Natural killer cell (primary cell): Measurements from ENCODE around the gene CLCNKA. TPM values are rescaled to one million over a fixed set of nuclear protein-coding genes. Genes with fewer than 3 reads are reported as not detected.

ENCODE experiments used
- ATAC-seq, 3 donors: fragments of 150-1000 bp in 2 of 3; fragments of 200-7000 bp in 1 of 3; cut with Tn5 transposase; 1 replicate in 1 of 3; 2 replicates in 2 of 3; pipeline ENCODE4 v1.10.0; 2021; ENCODE audit warnings: mild to moderate bottlenecking in 2 of 3, moderate library complexity in 2 of 3
- DNase-seq, 2 donors: peaks; one replicate each; pipeline versions ENCODE4 v3.0.0 to v3.0.0-alpha.2; 2013 to 2021; ENCODE audit warnings: mixed read lengths in 1 of 2
- H3K27ac ChIP-seq: one replicate; pipeline ENCODE4 v1.5.1; 2013; ENCODE audit warnings: mild to moderate bottlenecking, low read length
- H3K27me3 ChIP-seq: one replicate; pipeline ENCODE4 v1.6.1; 2013; ENCODE audit warnings: low read length; ENCODE audit not compliant: control insufficient read depth, insufficient read depth
- H3K36me3 ChIP-seq: one replicate; pipeline ENCODE4 v1.6.1; 2013; ENCODE audit warnings: low read length; ENCODE audit not compliant: control insufficient read depth, insufficient read depth
- H3K4me1 ChIP-seq: one replicate; pipeline ENCODE4 v1.6.1; 2013; ENCODE audit warnings: low read length; ENCODE audit not compliant: control insufficient read depth, insufficient read depth
- H3K4me3 ChIP-seq: one replicate; pipeline ENCODE4 v1.5.1; 2013; ENCODE audit warnings: low read length
- H3K9me3 ChIP-seq: one replicate; pipeline ENCODE4 v1.6.1; 2013; ENCODE audit warnings: low read length; ENCODE audit not compliant: control insufficient read depth, insufficient read depth
- H3K27ac Mint-ChIP-seq, 2 donors: one replicate each; pipeline ENCODE4 v1.8.0; 2022; ENCODE audit warnings: mild to moderate bottlenecking in 2 of 2, mixed read lengths in 2 of 2, moderate library complexity in 1 of 2
- H3K27me3 Mint-ChIP-seq, 2 donors: one replicate each; pipeline ENCODE4 v1.8.0; 2022; ENCODE audit warnings: low read depth in 2 of 2, mixed read lengths in 2 of 2
- H3K36me3 Mint-ChIP-seq: one replicate; pipeline ENCODE4 v1.8.0; 2022; ENCODE audit warnings: mixed read lengths
- H3K4me1 Mint-ChIP-seq, 2 donors: one replicate each; pipeline ENCODE4 v1.8.0; 2022; ENCODE audit warnings: mixed read lengths in 2 of 2
- H3K4me3 Mint-ChIP-seq: one replicate; pipeline ENCODE4 v1.8.0; 2022; ENCODE audit warnings: mild to moderate bottlenecking, moderate library complexity, mixed read lengths
- H3K9me3 Mint-ChIP-seq, 2 donors: one replicate each; pipeline ENCODE4 v1.8.0; 2022; ENCODE audit warnings: mixed read lengths in 2 of 2
- WGBS: methylation state at CpG from one replicate; pipeline ENCODE4 v1.1.7; 2013; ENCODE audit warnings: missing lambda C conversion rate; ENCODE audit not compliant: insufficient coverage; 5-methylcytosine and 5-hydroxymethylcytosine counted together
- intact Hi-C: fragments of 100-400 bp; cut with micrococcal nuclease; formaldehyde crosslinking; loops from one replicate; pipeline ENCODE4 v1.14.2; 2022
- total RNA-seq, 4 donors: library from RNA; stranded (reverse); fragments of 120-200 nt in 1 of 4; gene quantifications; one replicate each; pipeline versions ENCODE4 v1.2.3 to v1.2.4, GENCODE V29; 2013 to 2022
- TF ChIP-seq, protein P1 (sequence below): fragments of 200-600 bp; IDR thresholded peaks from one replicate; pipeline ENCODE4 v1.8.0; 2022; ENCODE audit warnings: antibody characterized with exemption

CLCNKA gene
- total RNA-seq, 3 donors from 2014 or later (not counting 1 experiment from before 2014, with no cell fraction given) = 0.16 to 0.33 TPM; not detected in 1

DNA sequence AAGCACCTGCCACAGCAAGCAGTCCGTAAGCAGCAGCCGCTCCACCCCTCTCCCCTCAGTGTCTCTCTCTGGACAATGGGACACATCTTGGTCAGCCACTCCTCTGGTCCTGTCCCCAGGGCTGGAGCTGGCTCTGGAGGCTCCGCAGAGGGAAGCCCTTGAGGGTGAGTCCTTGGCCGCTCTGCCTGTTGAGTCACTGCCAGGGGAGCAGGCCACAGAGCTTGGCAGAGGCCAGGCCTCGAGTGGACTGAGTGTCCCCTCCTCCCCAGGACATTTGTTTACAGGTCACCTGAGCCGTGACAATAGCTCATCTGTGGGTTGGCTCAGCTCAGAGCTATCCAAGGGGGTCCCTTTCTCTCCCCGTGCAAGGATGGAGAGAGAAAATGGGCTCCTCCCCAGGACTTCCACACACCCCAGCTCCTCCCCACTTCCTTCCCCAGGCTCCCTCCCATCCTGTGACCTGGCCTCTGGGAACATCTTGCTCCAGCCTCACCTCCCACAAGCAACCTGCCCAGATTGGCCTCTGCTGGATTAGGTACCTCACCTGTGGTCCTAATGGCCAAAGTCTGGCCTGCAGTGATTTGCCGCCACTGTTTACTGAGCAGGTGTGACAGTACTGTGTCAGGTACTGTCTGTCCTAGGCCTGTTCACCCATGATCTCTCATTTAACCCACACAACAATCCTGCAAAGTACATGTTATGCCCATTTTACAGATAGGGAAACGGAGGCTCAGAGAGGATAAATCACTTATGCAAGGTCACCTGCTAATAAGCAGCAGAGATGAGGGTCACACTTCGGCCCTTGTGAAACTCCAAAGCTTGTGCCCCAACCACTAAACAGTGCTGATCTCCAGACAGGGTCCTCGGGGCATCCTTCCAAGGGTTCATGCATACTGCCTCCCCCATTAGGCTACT lies 46.8 kb downstream of the CLCNKA start:
- Histone ChIP-seq H3K27ac (no peak overlapping the region), H3K4me1 (peaks cover 41% of the 10 kb centered on the region), H3K4me3 (no peak overlapping the region), H3K9me3 (no peaks in the 10 kb centered on the region), H3K36me3 (no peaks in the 10 kb centered on the region), H3K27me3 (peaks cover 8% of the 10 kb centered on the region)
- WGBS = 71% methylated on average over 11 of the region's 11 CpGs
- Mint-ChIP-seq H3K27ac (no peak overlapping the region), H3K9me3 (no peaks in the 10 kb centered on the region), H3K27me3 (peaks cover 6 to 22% of the 10 kb centered on the region in 2 donors), H3K36me3 (no peaks in the 10 kb centered on the region), H3K4me1 (peaks cover 21 to 32% of the 10 kb centered on the region in 2 donors), H3K4me3 (no peak overlapping the region)
- intact Hi-C loops = no loop called here
- no peak for ATAC-seq
- DNase-seq = no peak
- TF ChIP-seq, protein P1, sequence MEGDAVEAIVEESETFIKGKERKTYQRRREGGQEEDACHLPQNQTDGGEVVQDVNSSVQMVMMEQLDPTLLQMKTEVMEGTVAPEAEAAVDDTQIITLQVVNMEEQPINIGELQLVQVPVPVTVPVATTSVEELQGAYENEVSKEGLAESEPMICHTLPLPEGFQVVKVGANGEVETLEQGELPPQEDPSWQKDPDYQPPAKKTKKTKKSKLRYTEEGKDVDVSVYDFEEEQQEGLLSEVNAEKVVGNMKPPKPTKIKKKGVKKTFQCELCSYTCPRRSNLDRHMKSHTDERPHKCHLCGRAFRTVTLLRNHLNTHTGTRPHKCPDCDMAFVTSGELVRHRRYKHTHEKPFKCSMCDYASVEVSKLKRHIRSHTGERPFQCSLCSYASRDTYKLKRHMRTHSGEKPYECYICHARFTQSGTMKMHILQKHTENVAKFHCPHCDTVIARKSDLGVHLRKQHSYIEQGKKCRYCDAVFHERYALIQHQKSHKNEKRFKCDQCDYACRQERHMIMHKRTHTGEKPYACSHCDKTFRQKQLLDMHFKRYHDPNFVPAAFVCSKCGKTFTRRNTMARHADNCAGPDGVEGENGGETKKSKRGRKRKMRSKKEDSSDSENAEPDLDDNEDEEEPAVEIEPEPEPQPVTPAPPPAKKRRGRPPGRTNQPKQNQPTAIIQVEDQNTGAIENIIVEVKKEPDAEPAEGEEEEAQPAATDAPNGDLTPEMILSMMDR = no peak

DNA sequence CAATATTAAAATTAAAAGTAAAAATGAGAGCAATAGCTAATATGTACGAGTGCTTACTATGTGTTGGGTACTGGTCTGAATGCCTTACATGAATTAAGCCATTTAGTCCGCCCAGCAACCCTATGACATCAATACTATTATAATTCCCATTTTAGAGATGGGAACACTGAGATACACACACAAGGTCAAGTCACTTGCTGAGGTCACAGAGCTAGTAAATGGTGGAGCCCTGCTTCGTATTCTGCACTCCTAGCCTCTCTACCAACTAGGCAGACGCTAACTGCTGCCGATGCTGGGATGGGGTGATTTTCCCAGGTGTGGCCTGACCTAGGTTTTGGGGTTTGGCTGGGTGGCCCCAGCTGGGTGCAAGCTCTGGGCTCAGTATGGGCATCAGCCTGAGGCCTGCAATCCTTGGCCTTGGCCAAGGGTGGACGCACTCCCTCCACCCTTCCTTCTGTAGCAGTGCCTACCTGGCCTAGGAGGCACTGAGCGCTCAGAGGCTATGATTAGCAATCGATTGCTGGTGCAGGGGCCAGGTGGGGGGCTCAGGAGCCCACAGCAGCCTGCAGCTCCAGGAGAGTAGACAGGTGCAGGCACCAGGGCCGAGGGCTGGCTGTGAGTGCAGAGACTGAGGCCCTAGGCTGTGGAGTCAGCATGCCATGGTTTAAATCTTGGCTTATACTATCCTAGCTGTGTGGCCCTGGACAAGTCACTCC lies 49.0 kb downstream of the CLCNKA start:
- H3K27ac Mint-ChIP-seq = no peak overlapping the region
- H3K36me3 Mint-ChIP-seq = no peaks in the 10 kb centered on the region
- no peak overlapping the region for H3K27ac ChIP-seq
- H3K4me3 ChIP-seq = no peak overlapping the region
- no peak overlapping the region for H3K4me3 Mint-ChIP-seq
- peaks cover 16% of the 10 kb centered on the region for H3K27me3 ChIP-seq
- intact Hi-C loops = no loop called here
- H3K36me3 ChIP-seq = no peaks in the 10 kb centered on the region
- H3K9me3 ChIP-seq = no peaks in the 10 kb centered on the region
- peaks cover 5 to 17% of the 10 kb centered on the region in 2 donors for H3K4me1 Mint-ChIP-seq
- H3K27me3 Mint-ChIP-seq = peaks cover 10 to 20% of the 10 kb centered on the region in 2 donors
- TF ChIP-seq, protein P1 = no peak
- H3K4me1 ChIP-seq = peaks cover 33% of the 10 kb centered on the region
- ATAC-seq = no peak
- 92% methylated on average over 8 of the region's 9 CpGs for WGBS
- DNase-seq = no peak
- no peaks in the 10 kb centered on the region for H3K9me3 Mint-ChIP-seq

DNA sequence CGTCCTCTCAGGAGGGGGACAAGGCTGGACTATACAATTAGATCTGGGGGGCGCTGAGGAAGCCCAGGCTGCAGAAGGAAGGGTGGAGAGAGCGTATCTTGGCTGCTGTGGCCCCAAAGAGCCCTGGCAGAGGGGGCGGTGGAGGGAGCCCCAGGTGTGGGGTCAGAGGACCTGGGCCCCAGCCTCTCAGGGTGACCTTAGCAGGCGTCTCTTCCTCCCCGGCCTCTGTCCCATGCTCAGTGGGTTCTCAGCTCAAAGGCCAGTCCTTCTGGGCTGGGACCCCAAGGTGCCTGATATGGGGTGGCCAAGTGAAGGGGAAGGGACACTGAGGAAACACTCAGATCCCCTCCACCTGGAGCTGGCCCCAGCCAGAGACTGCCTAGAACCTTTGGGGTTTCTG lies 49.8 kb downstream of the CLCNKA start:
- Histone ChIP-seq H3K9me3 (no peaks in the 10 kb centered on the region), H3K4me1 (peaks cover 33% of the 10 kb centered on the region), H3K27ac (no peak overlapping the region), H3K27me3 (peaks cover 16% of the 10 kb centered on the region), H3K36me3 (no peaks in the 10 kb centered on the region), H3K4me3 (no peak overlapping the region)
- Mint-ChIP-seq H3K27ac (no peak overlapping the region), H3K36me3 (no peaks in the 10 kb centered on the region), H3K27me3 (peaks cover 10 to 20% of the 10 kb centered on the region in 2 donors), H3K4me3 (no peak overlapping the region), H3K9me3 (no peaks in the 10 kb centered on the region), H3K4me1 (peaks cover 5 to 17% of the 10 kb centered on the region in 2 donors)
- ATAC-seq = no peak
- intact Hi-C loops = no loop called here
- DNase-seq = no peak
- TF ChIP-seq, protein P1 = no peak
- WGBS = 95% methylated on average over 6 of the region's 6 CpGs
